ENCODE measurements around the gene DDX1.

DDX1 gene

GRCh38 chr2:15548974-15549373 is 42.7 kb upstream of the DDX1 start:
- TF ChIP-seq ZFX (IDR thresholded peaks at IDR 0.05; ENCODE audit: borderline replicate concordance) = no peak
- no peak for TF ChIP-seq CTCF (IDR thresholded peaks at IDR 0.05)
- H3K27ac ChIP-seq = no peak overlapping the region

- TF ChIP-seq ZFX (IDR thresholded peaks at IDR 0.05; ENCODE audit: borderline replicate concordance) (no peak), CTCF (IDR thresholded peaks at IDR 0.05) (no peak)
- no peak overlapping the region for H3K27ac ChIP-seq
Observed at GRCh38 chr2:15553519-15553918, 38.1 kb upstream of the DDX1 start.

GRCh38 chr2:15553951-15554350 is 37.7 kb upstream of the DDX1 start:
- H3K27ac ChIP-seq = no peak overlapping the region
- TF ChIP-seq CTCF (IDR thresholded peaks at IDR 0.05) (no peak), ZFX (IDR thresholded peaks at IDR 0.05; ENCODE audit: borderline replicate concordance) (no peak)

- no peak overlapping the region for H3K27ac ChIP-seq
- TF ChIP-seq ZFX (IDR thresholded peaks at IDR 0.05; ENCODE audit: borderline replicate concordance) (no peak), CTCF (IDR thresholded peaks at IDR 0.05) (no peak)
Observed at GRCh38 chr2:15554525-15555218, 37.0 kb upstream of the DDX1 start.

GRCh38 chr2:15555760-15556193 is 35.9 kb upstream of the DDX1 start:
- no peak overlapping the region for H3K27ac ChIP-seq
- TF ChIP-seq CTCF (IDR thresholded peaks at IDR 0.05) (no peak), ZFX (IDR thresholded peaks at IDR 0.05; ENCODE audit: borderline replicate concordance) (no peak)

GRCh38 chr2:15556311-15556930 is 35.2 kb upstream of the DDX1 start:
- TF ChIP-seq ZFX (IDR thresholded peaks at IDR 0.05; ENCODE audit: borderline replicate concordance) (no peak), CTCF (IDR thresholded peaks at IDR 0.05) (no peak)
- no peak overlapping the region for H3K27ac ChIP-seq

- H3K27ac ChIP-seq = no peak overlapping the region
- TF ChIP-seq ZFX (IDR thresholded peaks at IDR 0.05; ENCODE audit: borderline replicate concordance) (no peak), CTCF (IDR thresholded peaks at IDR 0.05) (no peak)
Observed at GRCh38 chr2:15557887-15558311, 33.8 kb upstream of the DDX1 start.
